GM10248 (cell line): Measurements from ENCODE around the gene SYT17.

Source experiments
- CTCF ChIA-PET: fragments of 300-600 bp; sonication (Branson Sonifier 250); formaldehyde crosslinking; extraction: SDS; loops from one replicate; lab custom pipeline; 2021; ENCODE audit warnings: antibody characterized with exemption; lab: Yijun Ruan, JAX
- POLR2A ChIA-PET: fragments of 350-650 bp; sonication (Branson Sonifier 250); formaldehyde crosslinking; extraction: SDS; loops from one replicate; lab custom pipeline; 2020; ENCODE audit warnings: antibody characterized with exemption; lab: Yijun Ruan, JAX
- DNase-seq: peaks from one replicate; pipeline ENCODE4 v3.0.0; 2012; ENCODE audit errors: extremely low spot score
- CTCF ChIP-seq: IDR thresholded peaks from 2 replicates; pipeline ENCODE4 v1.5.1; 2012; ENCODE audit warnings: mild to moderate bottlenecking, low read depth; ENCODE audit errors: extremely low read depth, missing control alignments, control extremely low read depth

SYT17 gene

GRCh38 chr16:19153876-19154275 lies 14.2 kb upstream of the SYT17 start:
- ChIA-PET POLR2A (no interaction called here), CTCF (no interaction called here)
- TF ChIP-seq CTCF: no peak
- DNase-seq: no peak

- no peak for TF ChIP-seq CTCF
- ChIA-PET CTCF (interaction anchor here (0.9 to 2.1 kb wide), 3 partner anchors 15 to 213 kb away, joined by 3 to 8 read pairs (median 3); no protein-coding TSS in a partner anchor), POLR2A (no interaction called here)
- DNase-seq: no peak
Measured at GRCh38 chr16:19162085-19162484, 6.0 kb upstream of the SYT17 start.

GRCh38 chr16:19163215-19163614 lies 4.8 kb upstream of the SYT17 start:
- no peak for TF ChIP-seq CTCF
- CTCF ChIA-PET: interaction anchor here (0.6 kb wide), 1 partner anchor 81 kb away, joined by 3 read pairs; no protein-coding TSS in a partner anchor
- no peak for DNase-seq
- POLR2A ChIA-PET: no interaction called here

GRCh38 chr16:19164285-19164684 lies 3.8 kb upstream of the SYT17 start:
- no peak for TF ChIP-seq CTCF
- POLR2A ChIA-PET: no interaction called here
- no peak for DNase-seq
- CTCF ChIA-PET: interaction anchor here (1.0 to 1.6 kb wide), 2 partner anchors 38 to 212 kb away, joined by 3 to 4 read pairs; no protein-coding TSS in a partner anchor

GRCh38 chr16:19165101-19165500 lies 2.9 kb upstream of the SYT17 start:
- ChIA-PET POLR2A (no interaction called here), CTCF (interaction anchor here (1.6 to 2.1 kb wide), 2 partner anchors 211 kb away, joined by 4 to 5 read pairs; no protein-coding TSS in a partner anchor)
- TF ChIP-seq CTCF: no peak
- DNase-seq: no peak

GRCh38 chr16:19166500-19166899 lies 1.5 kb upstream of the SYT17 start:
- ChIA-PET CTCF (interaction anchor here (0.9 to 2.1 kb wide), 5 partner anchors 9 to 209 kb away, joined by 3 to 5 read pairs (median 3); no protein-coding TSS in a partner anchor), POLR2A (no interaction called here)
- TF ChIP-seq CTCF: no peak
- no peak for DNase-seq
